WTC11 (cell line): ENCODE data around the gene COX19. TPM values are rescaled to one million over a fixed set of nuclear protein-coding genes. Genes with fewer than 3 reads are reported as not detected.
"Not testable (repeated sequence)": the region's sequence is repeated elsewhere in the genome, so short reads cannot be mapped to it uniquely, and the experiment has no call there.

Experiments
- ATAC-seq: fragments of 200-7000 bp; cut with Tn5 transposase; 2 replicates; pipeline ENCODE4 v1.10.0; 2021; ENCODE audit warnings: mild to moderate bottlenecking, moderate library complexity
- CTCF ChIA-PET: fragments of 300-600 bp; sonication (Branson Sonifier 250); formaldehyde crosslinking; loops from one replicate; lab custom pipeline; 2021; ENCODE audit warnings: antibody characterized with exemption; lab: Charles Lee
- POLR2A ChIA-PET: fragments of 350-600 bp; sonication (Branson Sonifier 250); formaldehyde crosslinking; loops from one replicate; lab custom pipeline; 2021; ENCODE audit warnings: antibody characterized with exemption; lab: Charles Lee
- DNase-seq: peaks from one replicate; pipeline ENCODE4 v3.0.0; 2021; ENCODE audit warnings: low spot score
- H3K27ac Mint-ChIP-seq: 2 replicates; pipeline ENCODE4 v1.8.0; 2021; ENCODE audit warnings: mixed read lengths
- H3K27me3 Mint-ChIP-seq: 2 replicates; pipeline ENCODE4 v1.8.0; 2021; ENCODE audit warnings: low read depth, mild to moderate bottlenecking, moderate library complexity, mixed read lengths
- H3K36me3 Mint-ChIP-seq: 2 replicates; pipeline ENCODE4 v1.8.0; 2021; ENCODE audit warnings: mixed read lengths
- H3K4me1 Mint-ChIP-seq: 2 replicates; pipeline ENCODE4 v1.8.0; 2022; ENCODE audit warnings: mixed read lengths
- H3K4me3 Mint-ChIP-seq: 2 replicates; pipeline ENCODE4 v1.8.0; 2021; ENCODE audit warnings: mild to moderate bottlenecking, moderate library complexity, mixed read lengths
- H3K9me3 Mint-ChIP-seq: 2 replicates; pipeline ENCODE4 v1.8.0; 2021; ENCODE audit warnings: mixed read lengths
- FOXK1 ChIP-seq: sonication (generic); formaldehyde crosslinking; IDR thresholded peaks from 2 replicates; pipeline ENCODE4 v1.8.0; 2022; ENCODE audit warnings: mild to moderate bottlenecking, moderate library complexity, missing genetic modification reagents
- GABPB1 ChIP-seq: sonication (generic); formaldehyde crosslinking; IDR thresholded peaks from 2 replicates; pipeline ENCODE4 v1.8.1; 2023; ENCODE audit warnings: mild to moderate bottlenecking, missing genetic modification reagents
- GTF2I ChIP-seq: fragments of 250-450 bp; sonication (Bioruptor Pico); conservative IDR thresholded peaks from 2 replicates; pipeline ENCODE4 v1.4.0; 2021; ENCODE audit warnings: mild to moderate bottlenecking
- MAX ChIP-seq: sonication (generic); formaldehyde crosslinking; IDR thresholded peaks from 2 replicates; pipeline ENCODE4 v1.8.0; 2022; ENCODE audit warnings: mild to moderate bottlenecking, missing genetic modification reagents
- MXD4 ChIP-seq: fragments of 250-450 bp; sonication (Bioruptor Pico); IDR thresholded peaks from 2 replicates; pipeline ENCODE4 v1.8.0; 2021; ENCODE audit warnings: mild to moderate bottlenecking, moderate library complexity, borderline replicate concordance
- NFE2L1 ChIP-seq: sonication (generic); formaldehyde crosslinking; IDR thresholded peaks from 2 replicates; pipeline ENCODE4 v1.8.1; 2023; ENCODE audit warnings: missing genetic modification reagents
- OVOL2 ChIP-seq: fragments of 250-450 bp; sonication (Bioruptor Pico); IDR thresholded peaks from 2 replicates; pipeline ENCODE4 v1.9.0; 2021; ENCODE audit warnings: mild to moderate bottlenecking, borderline replicate concordance
- PRRX2 ChIP-seq: fragments of 250-450 bp; sonication (Bioruptor Pico); IDR thresholded peaks from 2 replicates; pipeline ENCODE4 v1.8.0; 2021; ENCODE audit warnings: mild to moderate bottlenecking
- SMAD4 ChIP-seq: sonication (generic); formaldehyde crosslinking; IDR thresholded peaks from 2 replicates; pipeline ENCODE4 v1.8.0; 2022; ENCODE audit warnings: mild to moderate bottlenecking, missing genetic modification reagents
- TCF7 ChIP-seq: sonication (generic); formaldehyde crosslinking; IDR thresholded peaks from 2 replicates; pipeline ENCODE4 v1.8.0; 2022; ENCODE audit warnings: mild to moderate bottlenecking, low read depth, missing genetic modification reagents, moderate library complexity
- ZBTB21 ChIP-seq: sonication (generic); formaldehyde crosslinking; IDR thresholded peaks from 2 replicates; pipeline ENCODE4 v1.8.1; 2023; ENCODE audit warnings: mild to moderate bottlenecking, missing genetic modification reagents, borderline replicate concordance
- ZNF396 ChIP-seq: fragments of 250-450 bp; sonication (Bioruptor Pico); IDR thresholded peaks from 2 replicates; pipeline ENCODE4 v1.8.0; 2021; ENCODE audit warnings: mild to moderate bottlenecking, moderate library complexity, borderline replicate concordance
- total RNA-seq: library from RNA; stranded (reverse); gene quantifications from 3 replicates; pipeline ENCODE4 v1.2.3, GENCODE V29; 2021
- TF ChIP-seq, protein P1 (sequence below): sonication (generic); formaldehyde crosslinking; conservative IDR thresholded peaks from 2 replicates; pipeline ENCODE4 v1.8.1; 2022; ENCODE audit warnings: mild to moderate bottlenecking, missing genetic modification reagents
- TF ChIP-seq, protein P2 (sequence below): sonication (generic); formaldehyde crosslinking; IDR thresholded peaks from 2 replicates; pipeline ENCODE4 v1.8.1; 2023; ENCODE audit warnings: mild to moderate bottlenecking, missing genetic modification reagents, borderline replicate concordance
- TF ChIP-seq, protein P3 (sequence below): sonication (generic); formaldehyde crosslinking; IDR thresholded peaks from 2 replicates; pipeline ENCODE4 v1.8.0; 2022; ENCODE audit warnings: mild to moderate bottlenecking, missing genetic modification reagents
- TF ChIP-seq, protein P4 (sequence below): fragments of 250-450 bp; sonication (Bioruptor Pico); IDR thresholded peaks from 2 replicates; pipeline ENCODE4 v1.8.0; 2021; ENCODE audit warnings: mild to moderate bottlenecking

The COX19 gene
- total RNA-seq, 1 experiment from 2014 or later, result 13.2 TPM

- CTCF ChIA-PET, result interaction anchor here (0.6 to 1.3 kb wide), 3 partner anchors 33 to 217 kb away, joined by 3 to 7 read pairs (median 3); no protein-coding TSS in a partner anchor
- ATAC-seq, result no peak
Measured at GRCh38 chr7:960269-960871, 15.0 kb downstream of the COX19 start.

DNA sequence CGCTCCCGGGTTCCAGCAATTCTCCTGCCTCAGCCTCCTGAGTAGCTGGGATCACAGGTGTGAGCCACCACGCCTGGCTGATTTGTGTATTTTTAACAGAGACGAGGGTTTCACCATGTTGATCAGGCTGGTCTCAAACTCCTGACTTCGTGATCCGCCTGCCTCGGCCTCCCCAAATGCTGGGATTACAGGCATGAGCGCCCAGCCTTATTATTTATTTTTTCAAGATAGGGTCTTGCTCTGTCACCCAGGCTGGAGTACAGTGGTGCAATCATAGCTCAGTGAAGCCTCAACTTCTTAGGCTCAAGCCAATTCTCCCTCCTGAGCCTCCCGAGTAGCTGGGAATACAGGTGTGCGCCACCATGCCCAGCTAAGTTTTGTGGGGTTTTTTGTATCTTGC, 15.6 kb downstream of the COX19 start:
- H3K4me1 Mint-ChIP-seq, POLR2A ChIA-PET, H3K9me3 Mint-ChIP-seq, DNase-seq, ATAC-seq, H3K4me3 Mint-ChIP-seq, H3K36me3 Mint-ChIP-seq, H3K27ac Mint-ChIP-seq: not testable (repeated sequence)
- CTCF ChIA-PET, result interaction anchor here (1.3 kb wide), 1 partner anchor 33 kb away, joined by 7 read pairs; no protein-coding TSS in a partner anchor
- H3K27me3 Mint-ChIP-seq, result peaks cover 12% of the 10 kb centered on the region

More at GRCh38 chr7:960269-960871, 15.0 kb downstream of the COX19 start:
- Mint-ChIP-seq H3K27ac (peak overlapping the region; percentile 9; the same call in 1 of the 2 replicates), H3K9me3 (no peaks in the 10 kb centered on the region), H3K4me1 (peaks cover 6% of the 10 kb centered on the region; the same call in 1 of the 2 replicates), H3K4me3 (no peak overlapping the region), H3K36me3 (no peaks in the 10 kb centered on the region), H3K27me3 (peaks cover 8% of the 10 kb centered on the region)
- no peak for DNase-seq
- TF ChIP-seq TCF7 (CRISPR knock-in tag) (no peak), GABPB1 (CRISPR knock-in tag) (0 out of 2 replicates have a peak, but pooled peaks have one; percentile 30)
- POLR2A ChIA-PET, result no interaction called here

DNA sequence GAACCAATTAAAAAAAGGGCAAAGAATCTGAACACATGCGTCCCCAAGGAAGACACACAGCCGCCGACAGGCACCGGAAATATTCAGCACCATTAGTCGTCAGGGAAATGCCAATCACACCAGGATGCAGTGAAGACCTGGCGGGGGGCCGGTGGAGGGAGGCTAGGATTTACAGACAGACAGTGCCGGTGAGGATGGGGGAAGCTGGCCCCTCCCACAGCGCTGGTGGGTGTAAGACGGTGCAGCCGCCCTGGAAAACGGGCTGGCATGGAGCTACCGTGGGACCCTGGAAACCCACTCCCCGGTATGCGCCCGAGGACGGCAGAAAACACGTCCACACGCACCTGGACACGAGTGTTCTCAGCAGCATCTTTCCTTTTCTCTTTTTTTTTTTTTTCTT, 16.1 kb downstream of the COX19 start:
- no peak overlapping the region for H3K27ac Mint-ChIP-seq
- TF ChIP-seq, protein P1, sequence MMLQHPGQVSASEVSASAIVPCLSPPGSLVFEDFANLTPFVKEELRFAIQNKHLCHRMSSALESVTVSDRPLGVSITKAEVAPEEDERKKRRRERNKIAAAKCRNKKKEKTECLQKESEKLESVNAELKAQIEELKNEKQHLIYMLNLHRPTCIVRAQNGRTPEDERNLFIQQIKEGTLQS, result no peak
- no peak for TF ChIP-seq FOXK1
- TF ChIP-seq MXD4 (CRISPR knock-in tag), result no peak
- TF ChIP-seq MAX (CRISPR knock-in tag), result no peak
- TF ChIP-seq, protein P2, sequence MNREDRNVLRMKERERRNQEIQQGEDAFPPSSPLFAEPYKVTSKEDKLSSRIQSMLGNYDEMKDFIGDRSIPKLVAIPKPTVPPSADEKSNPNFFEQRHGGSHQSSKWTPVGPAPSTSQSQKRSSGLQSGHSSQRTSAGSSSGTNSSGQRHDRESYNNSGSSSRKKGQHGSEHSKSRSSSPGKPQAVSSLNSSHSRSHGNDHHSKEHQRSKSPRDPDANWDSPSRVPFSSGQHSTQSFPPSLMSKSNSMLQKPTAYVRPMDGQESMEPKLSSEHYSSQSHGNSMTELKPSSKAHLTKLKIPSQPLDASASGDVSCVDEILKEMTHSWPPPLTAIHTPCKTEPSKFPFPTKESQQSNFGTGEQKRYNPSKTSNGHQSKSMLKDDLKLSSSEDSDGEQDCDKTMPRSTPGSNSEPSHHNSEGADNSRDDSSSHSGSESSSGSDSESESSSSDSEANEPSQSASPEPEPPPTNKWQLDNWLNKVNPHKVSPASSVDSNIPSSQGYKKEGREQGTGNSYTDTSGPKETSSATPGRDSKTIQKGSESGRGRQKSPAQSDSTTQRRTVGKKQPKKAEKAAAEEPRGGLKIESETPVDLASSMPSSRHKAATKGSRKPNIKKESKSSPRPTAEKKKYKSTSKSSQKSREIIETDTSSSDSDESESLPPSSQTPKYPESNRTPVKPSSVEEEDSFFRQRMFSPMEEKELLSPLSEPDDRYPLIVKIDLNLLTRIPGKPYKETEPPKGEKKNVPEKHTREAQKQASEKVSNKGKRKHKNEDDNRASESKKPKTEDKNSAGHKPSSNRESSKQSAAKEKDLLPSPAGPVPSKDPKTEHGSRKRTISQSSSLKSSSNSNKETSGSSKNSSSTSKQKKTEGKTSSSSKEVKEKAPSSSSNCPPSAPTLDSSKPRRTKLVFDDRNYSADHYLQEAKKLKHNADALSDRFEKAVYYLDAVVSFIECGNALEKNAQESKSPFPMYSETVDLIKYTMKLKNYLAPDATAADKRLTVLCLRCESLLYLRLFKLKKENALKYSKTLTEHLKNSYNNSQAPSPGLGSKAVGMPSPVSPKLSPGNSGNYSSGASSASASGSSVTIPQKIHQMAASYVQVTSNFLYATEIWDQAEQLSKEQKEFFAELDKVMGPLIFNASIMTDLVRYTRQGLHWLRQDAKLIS (CRISPR knock-in tag), result no peak
- TF ChIP-seq ZBTB21 (CRISPR knock-in tag), result no peak
- TF ChIP-seq, protein P3, sequence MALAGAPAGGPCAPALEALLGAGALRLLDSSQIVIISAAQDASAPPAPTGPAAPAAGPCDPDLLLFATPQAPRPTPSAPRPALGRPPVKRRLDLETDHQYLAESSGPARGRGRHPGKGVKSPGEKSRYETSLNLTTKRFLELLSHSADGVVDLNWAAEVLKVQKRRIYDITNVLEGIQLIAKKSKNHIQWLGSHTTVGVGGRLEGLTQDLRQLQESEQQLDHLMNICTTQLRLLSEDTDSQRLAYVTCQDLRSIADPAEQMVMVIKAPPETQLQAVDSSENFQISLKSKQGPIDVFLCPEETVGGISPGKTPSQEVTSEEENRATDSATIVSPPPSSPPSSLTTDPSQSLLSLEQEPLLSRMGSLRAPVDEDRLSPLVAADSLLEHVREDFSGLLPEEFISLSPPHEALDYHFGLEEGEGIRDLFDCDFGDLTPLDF (CRISPR knock-in tag), result no peak
- no peak for TF ChIP-seq ZNF396 (CRISPR knock-in tag)
- TF ChIP-seq GTF2I (CRISPR knock-in tag), result no peak
- TF ChIP-seq, protein P4, sequence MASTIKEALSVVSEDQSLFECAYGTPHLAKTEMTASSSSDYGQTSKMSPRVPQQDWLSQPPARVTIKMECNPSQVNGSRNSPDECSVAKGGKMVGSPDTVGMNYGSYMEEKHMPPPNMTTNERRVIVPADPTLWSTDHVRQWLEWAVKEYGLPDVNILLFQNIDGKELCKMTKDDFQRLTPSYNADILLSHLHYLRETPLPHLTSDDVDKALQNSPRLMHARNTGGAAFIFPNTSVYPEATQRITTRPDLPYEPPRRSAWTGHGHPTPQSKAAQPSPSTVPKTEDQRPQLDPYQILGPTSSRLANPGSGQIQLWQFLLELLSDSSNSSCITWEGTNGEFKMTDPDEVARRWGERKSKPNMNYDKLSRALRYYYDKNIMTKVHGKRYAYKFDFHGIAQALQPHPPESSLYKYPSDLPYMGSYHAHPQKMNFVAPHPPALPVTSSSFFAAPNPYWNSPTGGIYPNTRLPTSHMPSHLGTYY (CRISPR knock-in tag), result no peak
- no peak for TF ChIP-seq OVOL2 (CRISPR knock-in tag)
- TF ChIP-seq NFE2L1 (CRISPR knock-in tag), result no peak
- no peak for TF ChIP-seq SMAD4 (CRISPR knock-in tag)
- TF ChIP-seq PRRX2 (CRISPR knock-in tag), result no peak
- CTCF ChIA-PET, result interaction anchor here (1.3 to 2.4 kb wide), 2 partner anchors 34 to 86 kb away, joined by 7 read pairs; no protein-coding TSS in a partner anchor
- no peak overlapping the region for H3K4me3 Mint-ChIP-seq
- H3K27me3 Mint-ChIP-seq, result peaks cover 12% of the 10 kb centered on the region
- H3K9me3 Mint-ChIP-seq, result no peaks in the 10 kb centered on the region
- no peaks in the 10 kb centered on the region for H3K36me3 Mint-ChIP-seq
- DNase-seq (no peak), ATAC-seq (no peak)
- POLR2A ChIA-PET, result no interaction called here
- H3K4me1 Mint-ChIP-seq, result peaks cover 3% of the 10 kb centered on the region; the same call in 1 of the 2 replicates
